GM21786 (cell line): ENCODE measurements around the gene IL18.
"Not testable (repeated sequence)": the region's sequence is repeated elsewhere in the genome, so short reads cannot be mapped to it uniquely, and the experiment has no call there.

Source experiments
- ATAC-seq: cut with Tn5 transposase; IDR thresholded peaks from one replicate; pipeline ENCODE4 v1.9.1; 2021; ENCODE audit not compliant: unreplicated experiment

The IL18 gene

GRCh38 chr11:112123129-112123528 lies 40.8 kb downstream of the IL18 start:
- ATAC-seq: no peak

GRCh38 chr11:112121981-112122615 lies 41.8 kb downstream of the IL18 start:
- no peak for ATAC-seq

GRCh38 chr11:112118176-112118575 lies 45.7 kb downstream of the IL18 start:
- no peak for ATAC-seq

- no peak for ATAC-seq
These were observed 48.5 kb downstream of the IL18 start for GRCh38 chr11:112115386-112115785.

- ATAC-seq: no peak
These were observed 49.4 kb downstream of the IL18 start for GRCh38 chr11:112114460-112114859.

GRCh38 chr11:112113539-112114457 lies 50.1 kb downstream of the IL18 start:
- no peak for ATAC-seq

GRCh38 chr11:112106070-112106469 lies 57.8 kb downstream of the IL18 start:
- ATAC-seq: no peak

- ATAC-seq: no peak
These were observed 60.4 kb downstream of the IL18 start for GRCh38 chr11:112103446-112103845.

- no peak for ATAC-seq
These were observed 63.4 kb downstream of the IL18 start for GRCh38 chr11:112100462-112100861.

- no peak for ATAC-seq
These were observed 66.0 kb downstream of the IL18 start for GRCh38 chr11:112097734-112098528.

- no peak for ATAC-seq
These were observed 67.7 kb downstream of the IL18 start for GRCh38 chr11:112096194-112096593.

GRCh38 chr11:112095302-112095701 lies 68.6 kb downstream of the IL18 start:
- ATAC-seq: not testable (repeated sequence)
